SK-N-SH treated with all-trans-retinoic acid at 6 μM for 48 hours (cell line): Measurements from ENCODE around the gene HAPLN3.

Source experiments
- ATAC-seq: fragments of 200-7000 bp; cut with Tn5 transposase; 3 replicates; pipeline ENCODE4 v1.9.1; 2020; ENCODE audit warnings: mild to moderate bottlenecking, moderate library complexity
- ARNTL ChIP-seq: fragments of 450-650 bp; formaldehyde crosslinking; IDR thresholded peaks from 2 replicates; pipeline ENCODE4 v1.5.0; 2020; ENCODE audit warnings: low read depth, mild to moderate bottlenecking, moderate library complexity, borderline replicate concordance
- BACH2 ChIP-seq: fragments of 250-450 bp; sonication (Bioruptor Pico); IDR thresholded peaks from 2 replicates; pipeline ENCODE4 v1.9.0; 2021; ENCODE audit warnings: mild to moderate bottlenecking, borderline replicate concordance
- CSDC2 ChIP-seq: fragments of 250-450 bp; sonication (Bioruptor Pico); IDR thresholded peaks from 2 replicates; pipeline ENCODE4 v1.5.0; 2020; ENCODE audit warnings: mild to moderate bottlenecking, moderate library complexity
- CSRNP3 ChIP-seq: fragments of 250-450 bp; sonication (Bioruptor Pico); IDR thresholded peaks from 2 replicates; pipeline ENCODE4 v1.5.1; 2021; ENCODE audit warnings: mild to moderate bottlenecking, moderate library complexity
- ESRRG ChIP-seq: fragments of 250-450 bp; sonication (Bioruptor Pico); IDR thresholded peaks from 2 replicates; pipeline ENCODE4 v1.6.1; 2021; ENCODE audit warnings: mild to moderate bottlenecking
- GLIS3 ChIP-seq: fragments of 250-450 bp; sonication (Bioruptor Pico); IDR thresholded peaks from 2 replicates; pipeline ENCODE4 v1.5.0; 2020; ENCODE audit warnings: mild to moderate bottlenecking, moderate library complexity
- ISL1 ChIP-seq: fragments of 250-450 bp; sonication (Bioruptor Pico); IDR thresholded peaks from 2 replicates; pipeline ENCODE4 v2.1.2; 2022; ENCODE audit warnings: mild to moderate bottlenecking, moderate library complexity
- OSR1 ChIP-seq: fragments of 250-450 bp; sonication (Bioruptor Pico); IDR thresholded peaks from 2 replicates; pipeline ENCODE4 v1.8.0; 2022; ENCODE audit warnings: moderate library complexity, mild to moderate bottlenecking, inconsistent platforms
- PATZ1 ChIP-seq: fragments of 250-450 bp; sonication (Bioruptor Pico); IDR thresholded peaks from 2 replicates; pipeline ENCODE4 v1.8.0; 2020; ENCODE audit warnings: mild to moderate bottlenecking, moderate library complexity, borderline replicate concordance
- POU6F1 ChIP-seq: fragments of 250-450 bp; sonication (Bioruptor Pico); IDR thresholded peaks from 2 replicates; pipeline ENCODE4 v1.8.0; 2021; ENCODE audit warnings: low read depth, mild to moderate bottlenecking, moderate library complexity, borderline replicate concordance
- PPARA ChIP-seq: fragments of 250-450 bp; sonication (Bioruptor Pico); IDR thresholded peaks from 2 replicates; pipeline ENCODE4 v1.5.0; 2020; ENCODE audit warnings: mild to moderate bottlenecking, borderline replicate concordance
- RARB ChIP-seq: fragments of 250-450 bp; sonication (Bioruptor Pico); IDR thresholded peaks from 2 replicates; pipeline ENCODE4 v1.8.0; 2021; ENCODE audit warnings: mild to moderate bottlenecking, moderate library complexity
- SNAI2 ChIP-seq: fragments of 250-450 bp; sonication (Bioruptor Pico); IDR thresholded peaks from 2 replicates; pipeline ENCODE4 v1.5.0; 2020; ENCODE audit warnings: mild to moderate bottlenecking, moderate library complexity
- TCF4 ChIP-seq: fragments of 250-450 bp; sonication (Bioruptor Pico); IDR thresholded peaks from 2 replicates; pipeline ENCODE4 v1.8.0; 2021; ENCODE audit warnings: mild to moderate bottlenecking, moderate library complexity, borderline replicate concordance
- TOX ChIP-seq: fragments of 250-450 bp; sonication (Bioruptor Pico); IDR thresholded peaks from 2 replicates; pipeline ENCODE4 v1.8.0; 2021; ENCODE audit warnings: mild to moderate bottlenecking, moderate library complexity, borderline replicate concordance
- ZC3H10 ChIP-seq: fragments of 250-450 bp; sonication (Bioruptor Pico); IDR thresholded peaks from 2 replicates; pipeline ENCODE4 v1.5.1; 2021; ENCODE audit warnings: mild to moderate bottlenecking, moderate library complexity
- ZFP3 ChIP-seq: fragments of 250-450 bp; sonication (Bioruptor Pico); IDR thresholded peaks from 2 replicates; pipeline ENCODE4 v1.5.0; 2020; ENCODE audit warnings: mild to moderate bottlenecking, moderate library complexity
- ZFP30 ChIP-seq: fragments of 450-650 bp; formaldehyde crosslinking; IDR thresholded peaks from 2 replicates; pipeline ENCODE4 v1.5.0; 2022; ENCODE audit warnings: mild to moderate bottlenecking, moderate library complexity
- ZNF565 ChIP-seq: fragments of 450-650 bp; formaldehyde crosslinking; conservative IDR thresholded peaks from 2 replicates; pipeline ENCODE4 v1.5.0; 2020; ENCODE audit warnings: low read depth, mild to moderate bottlenecking, moderate library complexity
- ZNF70 ChIP-seq: fragments of 450-650 bp; formaldehyde crosslinking; IDR thresholded peaks from 2 replicates; pipeline ENCODE4 v1.5.0; 2020; ENCODE audit warnings: mild to moderate bottlenecking, moderate library complexity
- ZNF8 ChIP-seq: fragments of 450-650 bp; formaldehyde crosslinking; IDR thresholded peaks from 2 replicates; pipeline ENCODE4 v1.5.0; 2020; ENCODE audit warnings: mild to moderate bottlenecking, moderate library complexity
- TF ChIP-seq, protein P1 (sequence below): fragments of 250-450 bp; sonication (Bioruptor Pico); IDR thresholded peaks from 2 replicates; pipeline ENCODE4 v1.5.0; 2020; ENCODE audit warnings: mild to moderate bottlenecking, moderate library complexity
- TF ChIP-seq, protein P2 (sequence below): fragments of 250-450 bp; sonication (Bioruptor Pico); IDR thresholded peaks from 2 replicates; pipeline ENCODE4 v1.5.1; 2020; ENCODE audit warnings: low read depth, mild to moderate bottlenecking, moderate library complexity

HAPLN3 gene

GRCh38 chr15:88880944-88881740 is 14.2 kb downstream of the HAPLN3 start:
- TF ChIP-seq, protein P1, sequence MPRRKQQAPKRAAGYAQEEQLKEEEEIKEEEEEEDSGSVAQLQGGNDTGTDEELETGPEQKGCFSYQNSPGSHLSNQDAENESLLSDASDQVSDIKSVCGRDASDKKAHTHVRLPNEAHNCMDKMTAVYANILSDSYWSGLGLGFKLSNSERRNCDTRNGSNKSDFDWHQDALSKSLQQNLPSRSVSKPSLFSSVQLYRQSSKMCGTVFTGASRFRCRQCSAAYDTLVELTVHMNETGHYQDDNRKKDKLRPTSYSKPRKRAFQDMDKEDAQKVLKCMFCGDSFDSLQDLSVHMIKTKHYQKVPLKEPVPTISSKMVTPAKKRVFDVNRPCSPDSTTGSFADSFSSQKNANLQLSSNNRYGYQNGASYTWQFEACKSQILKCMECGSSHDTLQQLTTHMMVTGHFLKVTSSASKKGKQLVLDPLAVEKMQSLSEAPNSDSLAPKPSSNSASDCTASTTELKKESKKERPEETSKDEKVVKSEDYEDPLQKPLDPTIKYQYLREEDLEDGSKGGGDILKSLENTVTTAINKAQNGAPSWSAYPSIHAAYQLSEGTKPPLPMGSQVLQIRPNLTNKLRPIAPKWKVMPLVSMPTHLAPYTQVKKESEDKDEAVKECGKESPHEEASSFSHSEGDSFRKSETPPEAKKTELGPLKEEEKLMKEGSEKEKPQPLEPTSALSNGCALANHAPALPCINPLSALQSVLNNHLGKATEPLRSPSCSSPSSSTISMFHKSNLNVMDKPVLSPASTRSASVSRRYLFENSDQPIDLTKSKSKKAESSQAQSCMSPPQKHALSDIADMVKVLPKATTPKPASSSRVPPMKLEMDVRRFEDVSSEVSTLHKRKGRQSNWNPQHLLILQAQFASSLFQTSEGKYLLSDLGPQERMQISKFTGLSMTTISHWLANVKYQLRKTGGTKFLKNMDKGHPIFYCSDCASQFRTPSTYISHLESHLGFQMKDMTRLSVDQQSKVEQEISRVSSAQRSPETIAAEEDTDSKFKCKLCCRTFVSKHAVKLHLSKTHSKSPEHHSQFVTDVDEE (CRISPR knock-in tag) = no peak
- TF ChIP-seq POU6F1 (CRISPR knock-in tag) (no peak), ZC3H10 (CRISPR knock-in tag) (no peak), BACH2 (CRISPR knock-in tag) (no peak), ZNF8 (CRISPR knock-in tag) (no peak), TOX (CRISPR knock-in tag) (no peak), ISL1 (no peak), OSR1 (no peak), CSRNP3 (CRISPR knock-in tag) (no peak), ZNF565 (no peak), ARNTL (CRISPR knock-in tag) (no peak), RARB (CRISPR knock-in tag) (no peak), SNAI2 (no peak), ESRRG (no peak), ZNF70 (CRISPR knock-in tag) (no peak), TCF4 (CRISPR knock-in tag) (no peak), PATZ1 (CRISPR knock-in tag) (no peak), CSDC2 (CRISPR knock-in tag) (no peak)
- TF ChIP-seq, protein P2, sequence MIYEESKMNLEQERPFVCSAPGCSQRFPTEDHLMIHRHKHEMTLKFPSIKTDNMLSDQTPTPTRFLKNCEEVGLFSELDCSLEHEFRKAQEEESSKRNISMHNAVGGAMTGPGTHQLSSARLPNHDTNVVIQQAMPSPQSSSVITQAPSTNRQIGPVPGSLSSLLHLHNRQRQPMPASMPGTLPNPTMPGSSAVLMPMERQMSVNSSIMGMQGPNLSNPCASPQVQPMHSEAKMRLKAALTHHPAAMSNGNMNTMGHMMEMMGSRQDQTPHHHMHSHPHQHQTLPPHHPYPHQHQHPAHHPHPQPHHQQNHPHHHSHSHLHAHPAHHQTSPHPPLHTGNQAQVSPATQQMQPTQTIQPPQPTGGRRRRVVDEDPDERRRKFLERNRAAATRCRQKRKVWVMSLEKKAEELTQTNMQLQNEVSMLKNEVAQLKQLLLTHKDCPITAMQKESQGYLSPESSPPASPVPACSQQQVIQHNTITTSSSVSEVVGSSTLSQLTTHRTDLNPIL (CRISPR knock-in tag) = no peak
- no peak for ATAC-seq

DNA sequence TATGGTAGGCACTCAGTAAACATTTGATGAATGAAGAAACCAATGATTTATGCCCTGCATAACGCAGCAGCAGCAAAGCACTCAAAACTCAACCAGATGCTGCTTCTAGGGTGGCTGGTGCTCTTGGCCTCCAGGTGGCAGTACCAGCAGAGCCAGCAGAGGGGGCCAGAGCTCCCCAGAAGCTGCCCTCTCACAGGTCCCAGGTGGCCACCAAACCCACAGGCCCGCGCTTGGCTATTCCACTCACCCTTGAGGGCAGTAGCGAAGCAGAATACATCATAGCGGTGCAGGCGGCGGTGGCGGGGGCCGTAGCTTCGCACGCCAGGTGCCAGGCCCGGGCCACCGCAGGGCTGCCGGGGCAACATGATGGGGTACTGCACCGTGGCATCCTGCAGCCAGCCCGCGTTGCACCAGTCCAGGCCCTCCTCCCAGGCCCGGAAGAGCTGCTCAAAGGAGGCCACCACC is 16.6 kb downstream of the HAPLN3 start:
- no peak for TF ChIP-seq OSR1
- no peak for TF ChIP-seq ZFP3
- TF ChIP-seq CSRNP3 (CRISPR knock-in tag) = no peak
- no peak for TF ChIP-seq ESRRG
- no peak for TF ChIP-seq TCF4 (CRISPR knock-in tag)
- TF ChIP-seq SNAI2 = no peak
- no peak for TF ChIP-seq GLIS3 (CRISPR knock-in tag)
- no peak for TF ChIP-seq ZC3H10 (CRISPR knock-in tag)
- TF ChIP-seq PPARA (CRISPR knock-in tag) = no peak
- no peak for TF ChIP-seq TOX (CRISPR knock-in tag)
- TF ChIP-seq ARNTL (CRISPR knock-in tag) = no peak
- TF ChIP-seq, protein P1 (CRISPR knock-in tag) = no peak
- no peak for TF ChIP-seq CSDC2 (CRISPR knock-in tag)
- TF ChIP-seq POU6F1 (CRISPR knock-in tag) = no peak
- TF ChIP-seq ZFP30 (CRISPR knock-in tag) = no peak
- ATAC-seq = peak; percentile 96
